CD4-positive, alpha-beta T cell treated with Interleukin-2 at 100 ng/mL for 4 hours (primary cell): ENCODE results near the gene RNF19B.
"Not testable (repeated sequence)": the region's sequence is repeated elsewhere in the genome, so short reads cannot be mapped to it uniquely, and the experiment has no call there.

Experiments
- DNase-seq: peaks from one replicate; pipeline ENCODE4 v3.0.0-alpha.2; 2020; ENCODE audit warnings: low spot score

Gene RNF19B

GRCh38 chr1:32928715-32929114 lies 35.9 kb downstream of the RNF19B start:
- no peak for DNase-seq

- no peak for DNase-seq
These were observed 36.3 kb downstream of the RNF19B start for GRCh38 chr1:32928285-32928684.

GRCh38 chr1:32927441-32927840 lies 37.2 kb downstream of the RNF19B start:
- no peak for DNase-seq

GRCh38 chr1:32926562-32926961 lies 38.0 kb downstream of the RNF19B start:
- DNase-seq = no peak

GRCh38 chr1:32925403-32926162 lies 39.0 kb downstream of the RNF19B start:
- DNase-seq = peak; percentile 16

GRCh38 chr1:32924881-32925344 lies 39.7 kb downstream of the RNF19B start:
- DNase-seq = no peak

- DNase-seq = no peak
These were observed 43.8 kb downstream of the RNF19B start for GRCh38 chr1:32920833-32921232.

GRCh38 chr1:32919811-32920733 lies 44.5 kb downstream of the RNF19B start:
- DNase-seq = no peak

GRCh38 chr1:32918179-32918578 lies 46.4 kb downstream of the RNF19B start:
- DNase-seq = no peak

- DNase-seq = no peak
These were observed 47.1 kb downstream of the RNF19B start for GRCh38 chr1:32917521-32917920.

- DNase-seq = no peak
These were observed 48.6 kb downstream of the RNF19B start for GRCh38 chr1:32915766-32916706.

- no peak for DNase-seq
These were observed 54.3 kb downstream of the RNF19B start for GRCh38 chr1:32910319-32910718.

- DNase-seq = no peak
These were observed 57.2 kb downstream of the RNF19B start for GRCh38 chr1:32907435-32907834.

GRCh38 chr1:32906654-32907053 lies 58.0 kb downstream of the RNF19B start:
- no peak for DNase-seq

- DNase-seq = not testable (repeated sequence)
These were observed 59.0 kb downstream of the RNF19B start for GRCh38 chr1:32905588-32905987.

GRCh38 chr1:32904797-32905196 lies 59.8 kb downstream of the RNF19B start:
- DNase-seq = no peak

GRCh38 chr1:32903991-32904785 lies 60.4 kb downstream of the RNF19B start:
- DNase-seq = no peak

GRCh38 chr1:32902535-32902920 lies 62.1 kb downstream of the RNF19B start:
- no peak for DNase-seq

GRCh38 chr1:32901823-32902534 lies 62.6 kb downstream of the RNF19B start:
- no peak for DNase-seq
